Endothelial cell of umbilical vein (primary cell): Measurements from ENCODE around the gene STXBP5. TPM values are rescaled to one million over a fixed set of nuclear protein-coding genes. Genes with fewer than 3 reads are reported as not detected.

ENCODE experiments used
- BruUV-seq: library from RNA; stranded (reverse); fragments of 400-500 nt; replicated peaks from 2 replicates; lab custom pipeline; 2021; lab: Mats Ljungman, UMichigan
- CTCF ChIA-PET: fragments of 300-600, 350-600 bp; sonication (Branson Sonifier 250); formaldehyde crosslinking; loops from one replicate; lab custom pipeline; 2021; ENCODE audit warnings: antibody characterized with exemption, inconsistent platforms; lab: Charles Lee
- POLR2A ChIA-PET: fragments of 300-600, 350-600 bp; sonication (Branson Sonifier 250); formaldehyde crosslinking; loops from one replicate; lab custom pipeline; 2021; ENCODE audit warnings: antibody characterized with exemption, inconsistent platforms; lab: Charles Lee
- DNase-seq: peaks from one replicate; pipeline ENCODE4 v3.0.0-alpha.2; 2011; ENCODE audit warnings: low read depth, low spot score
- FAIRE-seq: peaks from 2 replicates; lab custom pipeline; 2011; peaks lifted over from hg19 to GRCh38; lab: Jason Lieb, UNC
- H2AFZ ChIP-seq: 2 replicates; pipeline ENCODE4 v1.6.0; 2012; ENCODE audit warnings: low read depth, low read length, control low read depth, inconsistent platforms
- H3K27ac ChIP-seq: 2 replicates; pipeline ENCODE4 v1.5.1; 2011; ENCODE audit warnings: low read depth, mild to moderate bottlenecking, control low read depth, low read length, moderate library complexity; ENCODE audit not compliant: insufficient read depth
- H3K27me3 ChIP-seq, 2 experiments: 2 replicates each; pipeline versions ENCODE4 v1.6.0 to v1.6.1; 2011; ENCODE audit warnings: low read length in 2 of 2, mixed read lengths in 1 of 2; ENCODE audit not compliant: control insufficient read depth in 2 of 2, insufficient read depth in 2 of 2
- H3K36me3 ChIP-seq, 2 experiments: 2 replicates in 1 of 2; 3 replicates in 1 of 2; pipeline ENCODE4 v1.5.1; 2011; ENCODE audit warnings: low read length in 2 of 2, mild to moderate bottlenecking in 1 of 2, moderate library complexity in 1 of 2; ENCODE audit not compliant: control insufficient read depth in 2 of 2, insufficient read depth in 2 of 2; ENCODE audit errors: extremely low read depth in 1 of 2
- H3K4me1 ChIP-seq: 3 replicates; pipeline ENCODE4 v1.5.1; 2011; ENCODE audit warnings: mild to moderate bottlenecking, low read length; ENCODE audit not compliant: control insufficient read depth, insufficient read depth; ENCODE audit errors: extremely low read depth
- H3K4me2 ChIP-seq: 2 replicates; pipeline ENCODE4 v1.6.1; 2011; ENCODE audit warnings: low read length, control low read depth, mixed read lengths; ENCODE audit not compliant: insufficient read depth
- H3K4me3 ChIP-seq, 3 experiments: fragments of 200-600 bp in 1 of 3; sonication (generic), shearing (Covaris generic) in 1 of 3; replicated peaks in 1 of 3; 2 replicates each; pipeline ENCODE4 v1.5.1; 2011 to 2016; ENCODE audit warnings: control low read depth in 3 of 3, low read length in 3 of 3, mild to moderate bottlenecking in 2 of 3, inconsistent platforms in 1 of 3, low read depth in 1 of 3, moderate library complexity in 1 of 3; ENCODE audit not compliant: insufficient read depth in 1 of 3
- H3K79me2 ChIP-seq: 2 replicates; pipeline ENCODE4 v1.6.0; 2012; ENCODE audit warnings: low read length, inconsistent platforms; ENCODE audit not compliant: control insufficient read depth, insufficient read depth
- H3K9ac ChIP-seq: replicated peaks from 2 replicates; pipeline ENCODE3; 2011; ENCODE audit warnings: low read length, control low read depth; ENCODE audit not compliant: insufficient read depth; ENCODE audit errors: extremely low read depth
- H3K9me1 ChIP-seq: replicated peaks from 3 replicates; pipeline ENCODE4 v1.6.0; 2011; ENCODE audit warnings: mild to moderate bottlenecking, low read length; ENCODE audit not compliant: control insufficient read depth, insufficient read depth; ENCODE audit errors: extremely low read depth
- H3K9me3 ChIP-seq: replicated peaks from 2 replicates; pipeline ENCODE4 v1.5.1; 2012; ENCODE audit warnings: low read length, inconsistent platforms; ENCODE audit not compliant: control insufficient read depth, insufficient read depth
- H4K20me1 ChIP-seq: replicated peaks from 2 replicates; pipeline ENCODE3; 2011; ENCODE audit warnings: mild to moderate bottlenecking, low read length; ENCODE audit not compliant: control insufficient read depth, insufficient read depth; ENCODE audit errors: extremely low read depth
- CTCF ChIP-seq, 2 donors: IDR thresholded peaks; 1 replicate in 1 of 2; 2 replicates in 1 of 2; pipeline ENCODE4 v1.5.1; 2011; ENCODE audit warnings: low read length in 2 of 2, mild to moderate bottlenecking in 2 of 2, moderate library complexity in 2 of 2, control low read depth in 1 of 2, inconsistent platforms in 1 of 2, low read depth in 1 of 2; ENCODE audit not compliant: insufficient read depth in 1 of 2; ENCODE audit errors: extremely low read depth in 1 of 2
- EZH2 ChIP-seq: IDR thresholded peaks from 2 replicates; pipeline ENCODE4 v1.6.1; 2012; ENCODE audit warnings: borderline replicate concordance, low read depth, mild to moderate bottlenecking, moderate library complexity, low read length, inconsistent platforms; ENCODE audit not compliant: severe bottlenecking
- FOS ChIP-seq: IDR thresholded peaks from 2 replicates; pipeline ENCODE4 v1.6.1; 2011; ENCODE audit warnings: mild to moderate bottlenecking, low read length, moderate library complexity, borderline replicate concordance; ENCODE audit not compliant: insufficient read depth
- GATA2 ChIP-seq: IDR thresholded peaks from 2 replicates; pipeline ENCODE4 v1.7.0; 2011; ENCODE audit warnings: low read depth, mild to moderate bottlenecking, moderate library complexity, mixed read lengths, low read length; ENCODE audit not compliant: insufficient read length, insufficient read depth
- MYC ChIP-seq: IDR thresholded peaks from one replicate; pipeline ENCODE4 v1.6.1; 2011; ENCODE audit warnings: mild to moderate bottlenecking, low read depth, low read length
- POLR2AphosphoS5 ChIP-seq: IDR thresholded peaks from 2 replicates; pipeline ENCODE4 v1.6.1; 2012; ENCODE audit warnings: low read depth, mild to moderate bottlenecking, control low read depth, low read length, moderate library complexity; ENCODE audit not compliant: insufficient read depth
- dilution Hi-C: fragments of 300-500 bp; cut with MboI; formaldehyde crosslinking; loops from one replicate; pipeline ENCODE4 v1.15.0; 2019; ENCODE audit warnings: low sequenced_read_pairs; ENCODE audit not compliant: extremely low pct_ligation_motif_present
- intact Hi-C: fragments of 100-400 bp; cut with micrococcal nuclease; formaldehyde crosslinking; loops from one replicate; pipeline ENCODE4 v1.10.0; 2022
- polyA plus RNA-seq, 4 experiments: library from polyadenylated mRNA; depleted of rRNA in 3 of 4; stranded (reverse) in 3 of 4; unstranded in 1 of 4; fragments of >200 nt; gene quantifications; 2 replicates each; pipeline versions ENCODE4 v1.2.1 to v1.2.3, GENCODE V29; 2011 to 2012; ENCODE audit warnings: missing spikeins in 1 of 4
- total RNA-seq: library from RNA; stranded (reverse); gene quantifications from 2 replicates; pipeline ENCODE4 v1.2.3, GENCODE V29; 2021

Gene STXBP5
- total and polyA plus RNA-seq, 2 donors (not counting 3 experiments of a cell fraction or from before 2014, with no cell fraction given), result 7.1 to 21.8 TPM

- DNase-seq (no peak), FAIRE-seq (no peak)
- Histone ChIP-seq H3K9ac (no peak overlapping the region), H3K4me2 (no peak overlapping the region), H3K79me2 (peaks cover 2% of the 10 kb centered on the region), H3K27me3 (no peaks in the 10 kb centered on the region), H3K9me3 (no peaks in the 10 kb centered on the region), H3K9me1 (no peaks in the 10 kb centered on the region), H2AFZ (no peak overlapping the region), H3K4me3 (no peak overlapping the region), H3K4me1 (no peaks in the 10 kb centered on the region), H4K20me1 (no peaks in the 10 kb centered on the region), H3K36me3 (peaks cover 3 to 6% of the 10 kb centered on the region in 2 experiments), H3K27ac (no peak overlapping the region)
- no peak for TF ChIP-seq CTCF (IDR thresholded peaks at IDR 0.05; ENCODE audit: extremely low read depth in 1 of 2, insufficient read depth in 1 of 2, low read depth in 1 of 2, low read length in 2 of 2)
- TF ChIP-seq FOS, result peak; percentile 11
- no TSS peak for BruUV-seq
- intact Hi-C loops (no loop called here), dilution Hi-C loops (no loop called here)
- ChIA-PET POLR2A (no interaction called here), CTCF (no interaction called here)
These were observed 42.8 kb downstream of the STXBP5 start for GRCh38 chr6:147246853-147247635.

- Histone ChIP-seq H3K27me3 (no peaks in the 10 kb centered on the region), H3K9me3 (no peaks in the 10 kb centered on the region), H3K36me3 (peaks cover 0 to 6% of the 10 kb centered on the region in 2 experiments), H2AFZ (no peak overlapping the region), H3K4me1 (no peaks in the 10 kb centered on the region), H3K9me1 (no peaks in the 10 kb centered on the region), H3K79me2 (peaks cover 2% of the 10 kb centered on the region), H3K4me2 (no peak overlapping the region), H3K4me3 (no peak overlapping the region), H3K27ac (no peak overlapping the region), H3K9ac (no peak overlapping the region), H4K20me1 (no peaks in the 10 kb centered on the region)
- dilution Hi-C loops (no loop called here), intact Hi-C loops (no loop called here)
- TF ChIP-seq GATA2 (no peak), EZH2 (no peak), POLR2AphosphoS5 (no peak), MYC (no peak)
- POLR2A ChIA-PET, result no interaction called here
- FAIRE-seq (no peak), DNase-seq (no peak)
- BruUV-seq, result no TSS peak
- CTCF ChIA-PET, result no interaction called here
These were observed 44.6 kb downstream of the STXBP5 start for GRCh38 chr6:147248859-147249258.
